Activated T-helper 1 cell treated with anti-CD3 and anti-CD28 coated beads, Interleukin-12 subunit alpha, Interleukin-12 subunit beta, Interleukin-2, Interleukin-4 antibody, amounts not matched to agents 30 ng/mL and 10 ng/mL and 1 ng/mL, durations not matched to agents 14 hours and 24 hours and 36 hours (primary cell): ENCODE measurements around the gene TSHZ2. TPM values are rescaled to one million over a fixed set of nuclear protein-coding genes. Genes with fewer than 3 reads are reported as not detected.
"Not testable (repeated sequence)": the region's sequence is repeated elsewhere in the genome, so short reads cannot be mapped to it uniquely, and the experiment has no call there.

ENCODE experiments used
- DNase-seq: peaks from one replicate; pipeline ENCODE4 v3.0.0; 2021; ENCODE audit warnings: low spot score
- H3K27ac Mint-ChIP-seq: one replicate; pipeline ENCODE4 v1.8.0; 2021; ENCODE audit warnings: mild to moderate bottlenecking, mixed read lengths
- H3K27me3 Mint-ChIP-seq: one replicate; pipeline ENCODE4 v1.8.0; 2022; ENCODE audit warnings: mild to moderate bottlenecking, moderate library complexity, mixed read lengths; ENCODE audit not compliant: insufficient read depth
- H3K36me3 Mint-ChIP-seq: one replicate; pipeline ENCODE4 v1.8.0; 2021; ENCODE audit warnings: low read depth, mixed read lengths
- H3K4me1 Mint-ChIP-seq: one replicate; pipeline ENCODE4 v1.8.0; 2021; ENCODE audit warnings: low read depth, mixed read lengths
- H3K4me3 Mint-ChIP-seq: one replicate; pipeline ENCODE4 v1.8.0; 2021; ENCODE audit warnings: mild to moderate bottlenecking, moderate library complexity, mixed read lengths
- H3K9me3 Mint-ChIP-seq: one replicate; pipeline ENCODE4 v1.8.0; 2021; ENCODE audit warnings: mixed read lengths
- intact Hi-C: fragments of 100-400 bp; cut with micrococcal nuclease; formaldehyde crosslinking; loops from one replicate; pipeline ENCODE4 v1.15.1; 2024
- total RNA-seq: library from RNA; stranded (reverse); gene quantifications from 2 replicates; pipeline ENCODE4 v1.2.3, GENCODE V29; 2022

TSHZ2 gene
- total RNA-seq, 1 donor from 2014 or later = 26.0 TPM

DNA sequence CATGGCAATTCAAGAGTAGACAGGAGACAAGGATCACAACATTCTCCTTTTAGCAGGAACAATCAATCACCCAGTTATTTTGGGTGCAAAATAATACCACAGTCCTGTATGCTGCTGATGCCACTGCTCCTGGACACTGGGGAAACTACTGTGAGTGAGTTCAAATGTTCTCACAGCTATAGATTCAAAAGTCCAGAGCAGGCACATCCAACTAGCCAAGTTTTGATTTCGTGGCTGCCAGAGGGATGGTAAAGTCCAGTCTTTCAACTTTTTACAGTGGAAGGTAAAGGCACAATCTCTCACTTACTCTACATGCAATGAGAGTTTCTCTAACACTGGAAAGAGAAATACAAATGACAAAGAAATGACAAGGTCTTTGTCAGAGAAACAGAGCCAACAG, 26.9 kb upstream of the TSHZ2 start:
- no peak for DNase-seq
- intact Hi-C loops = no loop called here
- Mint-ChIP-seq H3K36me3 (no peaks in the 10 kb centered on the region), H3K4me3 (no peak overlapping the region), H3K27ac (no peak overlapping the region), H3K9me3 (peaks cover 4% of the 10 kb centered on the region), H3K4me1 (no peaks in the 10 kb centered on the region), H3K27me3 (peaks cover 2% of the 10 kb centered on the region)

DNA sequence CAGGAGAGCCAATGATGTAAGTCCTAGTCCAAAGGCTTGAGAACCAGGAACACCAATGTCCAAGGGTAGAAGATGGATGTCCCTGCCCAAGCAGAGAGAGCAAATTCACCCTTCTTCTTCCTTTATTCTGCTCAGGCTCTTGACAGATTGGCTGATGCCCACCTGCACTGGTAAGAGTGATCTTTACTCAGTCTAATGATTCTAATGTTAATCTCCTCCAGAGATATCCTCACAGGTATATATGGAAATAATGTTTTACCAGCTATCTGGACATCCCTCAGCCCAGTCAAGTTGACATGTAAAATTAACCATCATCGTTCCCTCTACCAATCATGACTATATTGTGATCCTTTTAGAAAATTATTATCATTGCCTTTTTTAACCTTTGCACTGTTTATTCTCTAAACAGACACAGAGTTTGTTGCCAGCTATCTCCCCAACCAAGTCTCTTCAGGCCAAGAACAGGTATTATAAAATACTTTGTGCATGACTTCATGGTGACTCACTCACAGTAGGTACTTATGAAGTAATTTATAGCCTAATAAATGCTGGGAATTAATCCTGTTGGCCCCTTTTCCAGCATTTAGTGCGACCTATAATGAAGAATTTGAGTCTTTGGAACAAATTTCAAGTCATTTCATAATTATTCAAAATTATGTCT, 26.2 kb upstream of the TSHZ2 start:
- intact Hi-C loops = no loop called here
- Mint-ChIP-seq H3K4me1 (no peaks in the 10 kb centered on the region), H3K27me3 (peaks cover 2% of the 10 kb centered on the region), H3K4me3 (no peak overlapping the region), H3K27ac (no peak overlapping the region), H3K9me3 (peaks cover 2% of the 10 kb centered on the region), H3K36me3 (no peaks in the 10 kb centered on the region)
- DNase-seq = no peak

DNA sequence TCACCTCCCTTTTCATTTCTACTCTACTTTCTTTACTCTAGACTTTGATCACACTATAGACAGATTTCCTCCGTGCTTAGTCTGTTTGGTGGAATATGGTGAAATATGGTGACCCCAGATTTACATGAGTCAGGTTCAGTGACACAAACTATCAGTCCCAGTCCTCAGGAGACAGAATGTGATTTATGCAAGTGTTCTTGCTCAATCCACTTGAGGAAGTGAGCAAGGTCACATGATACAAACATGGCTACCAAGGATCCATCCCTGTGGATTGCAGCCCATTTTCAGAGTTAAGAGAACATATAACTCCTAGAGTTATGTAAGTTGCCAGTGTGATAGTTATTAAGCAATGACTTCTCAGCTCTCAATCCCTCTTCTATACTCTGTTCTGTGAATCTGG, 23.7 kb upstream of the TSHZ2 start:
- Mint-ChIP-seq H3K4me3 (no peak overlapping the region), H3K9me3 (peaks cover 2% of the 10 kb centered on the region), H3K4me1 (no peaks in the 10 kb centered on the region), H3K36me3 (no peaks in the 10 kb centered on the region), H3K27me3 (peaks cover 2% of the 10 kb centered on the region), H3K27ac (no peak overlapping the region)
- intact Hi-C loops = no loop called here
- DNase-seq = no peak

DNA sequence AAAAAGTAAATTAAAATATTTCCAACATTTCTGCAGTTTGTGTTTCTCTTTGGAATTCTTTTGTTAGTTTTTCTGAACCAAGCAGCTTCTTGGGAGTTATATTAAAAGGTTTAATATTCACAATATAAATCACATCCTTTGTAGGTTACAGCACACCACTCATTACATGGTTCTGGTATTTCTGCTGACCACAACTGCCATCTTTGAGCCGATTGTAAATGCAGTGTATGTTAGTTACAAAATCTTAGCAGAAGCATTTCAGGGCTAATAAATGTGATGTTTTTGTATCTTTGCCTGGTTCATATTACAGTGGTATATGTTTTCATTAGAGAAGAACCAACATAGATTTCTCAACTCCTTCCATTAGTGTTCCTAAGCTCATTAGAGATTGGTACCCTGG, 19.1 kb upstream of the TSHZ2 start:
- peaks cover 2% of the 10 kb centered on the region for H3K9me3 Mint-ChIP-seq
- H3K36me3 Mint-ChIP-seq = no peaks in the 10 kb centered on the region
- no peak for DNase-seq
- H3K27me3 Mint-ChIP-seq = peaks cover 2% of the 10 kb centered on the region
- intact Hi-C loops = no loop called here
- no peak overlapping the region for H3K27ac Mint-ChIP-seq
- no peak overlapping the region for H3K4me3 Mint-ChIP-seq
- no peaks in the 10 kb centered on the region for H3K4me1 Mint-ChIP-seq

DNA sequence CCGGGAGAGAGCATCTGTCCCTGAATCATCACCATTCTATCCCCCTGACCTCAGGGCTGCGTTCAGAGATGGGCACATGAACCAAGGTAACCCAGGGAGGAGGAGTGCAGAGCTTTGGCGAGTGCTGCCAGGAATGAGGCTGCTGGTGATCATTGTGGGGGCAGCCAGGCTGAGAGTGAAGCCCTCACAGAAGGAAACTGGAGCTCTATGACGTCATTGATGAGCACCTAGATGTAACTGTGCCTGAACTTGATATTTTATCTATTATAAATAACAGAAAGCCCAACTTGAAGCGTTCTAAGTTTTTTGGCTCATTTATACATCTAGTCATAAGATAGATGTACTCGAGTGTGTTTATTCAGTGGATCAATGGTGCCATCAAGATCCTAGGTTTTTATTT, 17.3 kb upstream of the TSHZ2 start:
- Mint-ChIP-seq H3K27me3 (peaks cover 2% of the 10 kb centered on the region), H3K36me3 (no peaks in the 10 kb centered on the region), H3K27ac (no peak overlapping the region), H3K9me3 (no peaks in the 10 kb centered on the region), H3K4me1 (no peaks in the 10 kb centered on the region), H3K4me3 (no peak overlapping the region)
- intact Hi-C loops = no loop called here
- no peak for DNase-seq

DNA sequence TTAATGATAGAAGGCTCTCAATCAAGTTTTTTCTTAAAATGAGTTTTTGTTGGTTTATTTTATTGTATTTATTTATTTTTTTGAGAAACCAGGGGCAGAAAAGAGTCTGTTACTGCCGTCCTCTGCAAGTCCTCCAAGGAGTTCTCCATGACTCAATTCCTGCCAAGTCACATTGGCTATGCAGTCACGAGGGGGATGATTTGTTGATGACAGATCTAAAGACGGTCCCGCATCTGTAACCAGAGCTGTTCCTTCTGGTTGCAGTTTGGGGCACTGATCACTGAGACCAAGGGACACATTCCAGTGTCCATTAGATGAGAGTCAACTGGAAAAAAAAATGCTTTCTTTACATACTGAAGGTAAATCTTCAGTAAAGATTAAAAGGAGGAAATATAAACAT, 13.9 kb upstream of the TSHZ2 start:
- no peak overlapping the region for H3K4me3 Mint-ChIP-seq
- no peak overlapping the region for H3K27ac Mint-ChIP-seq
- no peak for DNase-seq
- no peaks in the 10 kb centered on the region for H3K36me3 Mint-ChIP-seq
- H3K9me3 Mint-ChIP-seq = no peaks in the 10 kb centered on the region
- no peaks in the 10 kb centered on the region for H3K4me1 Mint-ChIP-seq
- no peaks in the 10 kb centered on the region for H3K27me3 Mint-ChIP-seq
- intact Hi-C loops = no loop called here

DNA sequence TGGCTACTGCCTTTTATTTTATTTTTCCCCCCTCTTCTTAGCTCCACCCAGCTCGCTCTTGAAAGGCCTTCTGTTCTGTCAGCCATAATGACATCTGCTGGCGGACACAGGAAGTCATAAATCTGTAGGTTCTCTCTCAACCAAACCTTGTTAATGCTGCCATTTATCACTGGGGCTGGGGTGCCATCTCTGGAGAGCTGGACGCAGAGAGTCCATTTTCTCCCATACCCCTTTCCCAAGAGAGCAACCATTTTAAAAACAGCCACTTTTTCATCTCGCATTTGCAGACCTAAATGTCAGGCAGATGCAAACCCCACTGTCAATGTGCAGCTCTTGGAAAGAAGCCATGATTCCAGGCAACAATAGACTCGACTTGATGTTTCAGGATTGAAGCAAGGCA, 13.0 kb upstream of the TSHZ2 start:
- intact Hi-C loops = no loop called here
- no peaks in the 10 kb centered on the region for H3K9me3 Mint-ChIP-seq

DNA sequence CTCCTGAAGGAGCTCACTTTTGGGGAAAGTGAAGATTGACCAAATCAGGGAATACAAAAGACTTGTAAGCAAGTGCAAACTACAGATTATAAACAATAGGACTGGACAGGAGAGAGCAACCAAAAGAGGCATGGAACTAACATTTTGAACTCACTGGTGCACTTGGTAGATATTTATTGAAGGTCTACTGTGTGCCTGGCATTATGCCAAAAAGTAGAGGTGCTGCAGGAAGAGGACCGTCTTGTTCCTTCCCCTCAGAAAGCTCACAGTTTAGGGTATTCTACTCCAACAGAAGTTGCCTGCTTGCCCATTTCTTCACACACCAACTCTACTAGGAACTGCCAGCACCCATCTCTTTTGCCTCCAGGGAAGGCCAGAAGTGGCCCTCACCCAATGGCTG, 10.0 kb upstream of the TSHZ2 start:
- H3K4me1 Mint-ChIP-seq = peaks cover 5% of the 10 kb centered on the region
- intact Hi-C loops = loop anchor here (10.0 kb wide), 1 partner anchor 717 kb away; no protein-coding TSS in a partner anchor

More for the DNA sequence above, 13.0 kb upstream of the TSHZ2 start:
- Mint-ChIP-seq H3K27ac (no peak overlapping the region), H3K36me3 (no peaks in the 10 kb centered on the region), H3K4me3 (no peak overlapping the region), H3K27me3 (no peaks in the 10 kb centered on the region), H3K4me1 (peaks cover 5% of the 10 kb centered on the region)
- DNase-seq = no peak

DNA sequence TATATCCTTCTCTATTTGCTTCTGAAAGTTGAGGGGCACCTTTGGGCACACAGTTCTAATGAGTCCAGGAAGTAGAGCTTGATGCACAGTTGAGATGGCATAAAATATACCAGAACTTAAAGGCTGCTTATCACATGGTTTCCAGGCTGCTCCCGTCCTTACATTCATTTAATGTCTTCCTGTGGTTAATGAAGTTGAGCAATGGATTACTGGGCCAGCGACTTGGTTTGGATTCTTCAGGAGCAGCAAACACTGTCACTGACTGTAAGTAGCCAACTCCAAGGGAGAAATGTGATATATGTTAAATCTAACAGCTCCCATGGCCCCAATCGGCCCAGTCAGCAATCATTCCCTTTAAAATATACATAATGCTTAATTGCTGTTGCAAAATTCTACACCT, 9.0 kb upstream of the TSHZ2 start:
- Mint-ChIP-seq H3K4me1 (peaks cover 5% of the 10 kb centered on the region), H3K27me3 (no peaks in the 10 kb centered on the region), H3K36me3 (no peaks in the 10 kb centered on the region), H3K9me3 (no peaks in the 10 kb centered on the region), H3K4me3 (no peak overlapping the region), H3K27ac (no peak overlapping the region)
- DNase-seq = no peak
- intact Hi-C loops = loop anchor here (10.0 kb wide), 1 partner anchor 718 kb away; no protein-coding TSS in a partner anchor

More for the DNA sequence above, 10.0 kb upstream of the TSHZ2 start:
- H3K36me3 Mint-ChIP-seq = no peaks in the 10 kb centered on the region
- no peaks in the 10 kb centered on the region for H3K9me3 Mint-ChIP-seq
- no peak for DNase-seq
- H3K4me3 Mint-ChIP-seq = no peak overlapping the region
- H3K27ac Mint-ChIP-seq = no peak overlapping the region
- H3K27me3 Mint-ChIP-seq = no peaks in the 10 kb centered on the region

DNA sequence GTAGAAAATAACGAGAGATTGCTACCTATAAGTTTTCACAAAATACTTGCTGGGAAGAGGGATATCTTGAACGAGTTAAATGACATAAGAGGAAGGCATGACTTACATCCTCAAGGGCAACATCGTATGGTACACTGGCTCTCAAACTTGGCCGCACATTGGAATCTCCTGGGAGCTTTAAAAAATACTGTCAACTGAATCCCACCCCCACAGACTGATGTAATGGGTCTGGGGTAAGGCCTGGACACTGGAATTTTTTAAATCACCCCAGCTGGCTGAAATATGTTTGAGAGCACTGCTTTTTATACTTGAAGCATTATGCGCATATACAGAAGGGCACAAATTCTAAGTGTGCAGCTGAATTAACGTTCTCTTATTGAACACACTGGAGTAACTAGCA, 8.0 kb upstream of the TSHZ2 start:
- no peaks in the 10 kb centered on the region for H3K36me3 Mint-ChIP-seq
- no peak for DNase-seq
- no peak overlapping the region for H3K27ac Mint-ChIP-seq
- H3K4me1 Mint-ChIP-seq = peaks cover 5% of the 10 kb centered on the region
- no peaks in the 10 kb centered on the region for H3K27me3 Mint-ChIP-seq
- intact Hi-C loops = loop anchor here (10.0 kb wide), 1 partner anchor 719 kb away; no protein-coding TSS in a partner anchor
- no peak overlapping the region for H3K4me3 Mint-ChIP-seq
- no peaks in the 10 kb centered on the region for H3K9me3 Mint-ChIP-seq

DNA sequence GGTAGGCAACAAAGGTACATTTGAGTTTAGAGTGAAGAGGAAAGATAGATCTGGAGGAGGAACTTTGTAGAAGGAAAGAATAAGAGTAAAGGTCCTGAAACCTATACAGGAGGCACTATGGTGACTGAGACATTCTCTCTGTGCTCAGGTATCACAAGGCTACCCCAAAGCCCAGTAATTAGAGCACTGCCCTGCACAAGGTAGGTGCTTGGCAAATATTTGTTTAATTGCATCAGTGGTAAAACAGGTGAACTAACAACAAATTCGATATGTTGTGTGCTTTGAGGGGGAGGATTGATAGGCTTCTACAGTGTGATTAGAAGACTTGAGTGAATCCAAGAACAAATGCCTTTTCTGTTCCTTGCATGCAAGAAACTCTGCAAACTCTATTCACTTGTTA, 6.8 kb upstream of the TSHZ2 start:
- no peak overlapping the region for H3K27ac Mint-ChIP-seq
- intact Hi-C loops = loop anchor here (10.0 kb wide), 1 partner anchor 721 kb away; no protein-coding TSS in a partner anchor
- H3K36me3 Mint-ChIP-seq = no peaks in the 10 kb centered on the region
- H3K9me3 Mint-ChIP-seq = no peaks in the 10 kb centered on the region
- H3K27me3 Mint-ChIP-seq = no peaks in the 10 kb centered on the region
- peaks cover 5% of the 10 kb centered on the region for H3K4me1 Mint-ChIP-seq
- DNase-seq = no peak
- no peak overlapping the region for H3K4me3 Mint-ChIP-seq

DNA sequence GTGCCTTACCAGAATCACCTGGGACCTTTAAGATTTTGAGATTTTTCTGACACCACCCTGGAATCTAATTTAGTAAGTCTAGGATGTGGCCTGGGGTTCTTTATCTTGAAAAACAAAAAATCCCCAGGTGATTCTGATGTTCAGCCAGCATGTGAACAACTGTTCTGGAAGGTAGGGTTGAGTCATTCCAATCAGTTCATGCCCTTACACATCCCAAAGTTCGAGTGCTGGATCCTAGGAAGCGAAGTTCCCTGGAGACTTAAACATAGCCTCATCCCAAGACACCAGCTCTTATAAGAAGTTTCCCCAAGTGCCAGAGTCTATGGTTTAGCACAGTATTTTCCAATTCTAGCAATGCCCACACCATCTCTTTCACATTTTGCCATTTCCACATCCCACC, 6.3 kb upstream of the TSHZ2 start:
- H3K36me3 Mint-ChIP-seq = no peaks in the 10 kb centered on the region
- peaks cover 5% of the 10 kb centered on the region for H3K4me1 Mint-ChIP-seq
- no peaks in the 10 kb centered on the region for H3K9me3 Mint-ChIP-seq
- intact Hi-C loops = loop anchor here (10.0 kb wide), 1 partner anchor 721 kb away; no protein-coding TSS in a partner anchor
- no peaks in the 10 kb centered on the region for H3K27me3 Mint-ChIP-seq
- H3K4me3 Mint-ChIP-seq = no peak overlapping the region
- H3K27ac Mint-ChIP-seq = no peak overlapping the region
- DNase-seq = no peak

DNA sequence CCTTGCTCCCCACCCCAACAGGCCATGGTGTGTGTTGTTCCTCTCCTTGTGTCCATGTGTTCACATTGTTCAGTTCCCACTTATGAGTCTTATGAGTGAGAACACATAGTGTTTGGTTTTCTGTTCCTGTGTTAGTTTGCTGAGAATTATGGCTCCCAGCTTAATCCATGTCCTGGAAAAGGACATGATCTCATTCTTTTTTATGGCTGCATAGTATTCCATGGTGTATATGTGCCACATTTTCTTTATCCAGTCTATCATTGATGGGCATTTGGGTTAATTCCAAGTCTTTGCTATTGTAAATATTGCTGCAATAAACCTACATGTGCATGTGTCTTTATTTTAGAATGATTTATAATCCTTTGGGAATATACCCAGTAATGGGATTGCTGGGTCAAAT, 5.6 kb upstream of the TSHZ2 start:
- peaks cover 10% of the 10 kb centered on the region for H3K4me1 Mint-ChIP-seq

More for the DNA sequence above, 5.6 kb upstream of the TSHZ2 start:
- intact Hi-C loops = loop anchor here (10.0 kb wide), 1 partner anchor 722 kb away; no protein-coding TSS in a partner anchor
- DNase-seq, H3K27me3 Mint-ChIP-seq, H3K4me3 Mint-ChIP-seq, H3K36me3 Mint-ChIP-seq, H3K27ac Mint-ChIP-seq, H3K9me3 Mint-ChIP-seq: not testable (repeated sequence)
